ENCODE results near the gene GSK3B.
A peak's percentile ranks its signal among the peaks of the same experiment; 100 is the strongest.

GSK3B gene

DNA sequence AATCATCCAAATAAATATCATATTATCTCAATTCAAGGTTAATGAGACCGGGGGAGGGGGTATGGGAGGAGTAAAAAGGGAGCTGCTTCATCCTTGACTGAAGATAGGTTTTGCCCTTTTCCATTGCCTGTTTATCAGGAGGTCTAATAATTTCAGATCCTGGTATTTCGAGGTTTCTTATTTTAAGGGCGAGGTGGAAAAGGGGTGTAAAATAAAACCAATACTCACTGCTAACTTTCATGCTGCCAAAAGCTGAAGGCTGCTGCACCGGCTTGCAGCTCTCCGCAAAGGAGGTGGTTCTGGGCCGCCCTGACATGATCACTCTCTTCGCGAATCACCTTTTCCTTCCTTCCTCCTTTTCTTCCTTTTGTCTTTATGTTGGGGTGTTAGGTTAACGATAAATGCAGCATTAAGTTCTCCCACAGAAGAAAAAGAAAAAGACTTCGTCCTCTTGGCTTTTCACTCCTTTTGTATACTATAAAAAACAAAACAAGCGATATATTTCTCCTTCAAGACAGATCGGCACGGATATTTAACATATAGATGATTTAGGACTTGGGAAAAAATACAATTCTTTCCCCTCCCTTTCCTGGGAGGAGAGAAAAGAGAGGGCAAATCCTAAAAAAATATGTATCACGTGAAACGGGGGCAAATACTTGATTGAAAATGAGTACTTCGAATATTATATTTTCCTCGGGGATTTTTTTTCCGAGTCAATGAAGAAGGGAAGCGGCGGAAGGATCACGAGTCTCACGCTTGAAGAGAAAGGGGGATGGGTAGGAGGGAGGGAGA lies 932 bp downstream of the GSK3B start:
- Histone ChIP-seq H3K36me3 (no peaks in the 10 kb centered on the region), H3K4me1 (no peaks in the 10 kb centered on the region), H3K9me3 (no peaks in the 10 kb centered on the region), H3K4me3 (ENCODE audit: low read depth, low read length) (peak overlapping the region; percentile 94), H3K27me3 (no peaks in the 10 kb centered on the region)
- peak; percentile 26 for DNase-seq
- TF ChIP-seq, protein P1, sequence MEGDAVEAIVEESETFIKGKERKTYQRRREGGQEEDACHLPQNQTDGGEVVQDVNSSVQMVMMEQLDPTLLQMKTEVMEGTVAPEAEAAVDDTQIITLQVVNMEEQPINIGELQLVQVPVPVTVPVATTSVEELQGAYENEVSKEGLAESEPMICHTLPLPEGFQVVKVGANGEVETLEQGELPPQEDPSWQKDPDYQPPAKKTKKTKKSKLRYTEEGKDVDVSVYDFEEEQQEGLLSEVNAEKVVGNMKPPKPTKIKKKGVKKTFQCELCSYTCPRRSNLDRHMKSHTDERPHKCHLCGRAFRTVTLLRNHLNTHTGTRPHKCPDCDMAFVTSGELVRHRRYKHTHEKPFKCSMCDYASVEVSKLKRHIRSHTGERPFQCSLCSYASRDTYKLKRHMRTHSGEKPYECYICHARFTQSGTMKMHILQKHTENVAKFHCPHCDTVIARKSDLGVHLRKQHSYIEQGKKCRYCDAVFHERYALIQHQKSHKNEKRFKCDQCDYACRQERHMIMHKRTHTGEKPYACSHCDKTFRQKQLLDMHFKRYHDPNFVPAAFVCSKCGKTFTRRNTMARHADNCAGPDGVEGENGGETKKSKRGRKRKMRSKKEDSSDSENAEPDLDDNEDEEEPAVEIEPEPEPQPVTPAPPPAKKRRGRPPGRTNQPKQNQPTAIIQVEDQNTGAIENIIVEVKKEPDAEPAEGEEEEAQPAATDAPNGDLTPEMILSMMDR (IDR thresholded peaks at IDR 0.05; ENCODE audit: low read depth, low read length), result no peak

DNA sequence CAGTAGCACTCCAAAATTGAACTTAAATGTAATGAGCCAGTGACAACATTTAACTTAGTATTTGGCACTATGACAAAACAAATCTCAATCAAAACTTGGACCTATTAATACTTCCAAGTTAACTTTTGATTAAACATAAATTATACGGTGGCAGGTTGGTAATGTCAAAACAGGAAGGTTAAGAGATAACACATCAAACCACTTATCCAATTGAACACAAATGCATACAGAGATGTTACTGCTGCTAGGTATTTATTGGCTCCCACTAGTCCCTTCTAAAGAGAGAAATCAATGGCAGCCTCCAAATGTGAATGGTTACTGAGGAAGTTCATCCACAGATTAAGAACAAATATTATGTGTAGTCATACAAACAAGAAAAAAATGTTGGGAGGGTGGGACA lies 1.8 kb downstream of the GSK3B start:
- Histone ChIP-seq H3K27me3 (no peaks in the 10 kb centered on the region), H3K9me3 (no peaks in the 10 kb centered on the region), H3K36me3 (no peaks in the 10 kb centered on the region), H3K4me3 (ENCODE audit: low read depth, low read length) (peak overlapping the region; percentile 94), H3K4me1 (no peaks in the 10 kb centered on the region)
- TF ChIP-seq, protein P1 (IDR thresholded peaks at IDR 0.05; ENCODE audit: low read depth, low read length), result no peak
- no peak for DNase-seq

DNA sequence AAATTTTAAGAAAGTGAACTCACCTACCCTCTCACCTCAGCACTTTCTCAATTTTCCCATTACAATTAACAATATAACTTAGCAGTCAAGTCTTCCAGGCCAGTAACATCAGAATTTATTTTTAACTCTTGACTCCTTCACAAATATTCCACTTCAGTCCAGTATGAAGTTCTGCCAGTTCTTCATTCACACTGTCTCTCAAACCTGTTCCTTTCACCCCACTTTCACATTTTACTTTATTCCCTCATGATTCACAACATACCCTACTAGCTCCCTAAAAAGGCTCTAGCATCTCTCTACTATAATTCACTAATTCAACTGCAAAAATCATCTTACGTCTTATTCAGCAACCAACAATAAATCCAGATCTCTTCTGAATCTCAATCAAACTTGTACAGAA lies 3.8 kb downstream of the GSK3B start:
- Histone ChIP-seq H3K27me3 (no peaks in the 10 kb centered on the region), H3K4me1 (no peaks in the 10 kb centered on the region), H3K36me3 (no peaks in the 10 kb centered on the region; the same call in 1 of the 2 replicates), H3K4me3 (ENCODE audit: low read depth, low read length) (peak overlapping the region; percentile 94), H3K9me3 (no peaks in the 10 kb centered on the region)
- no peak for DNase-seq
- TF ChIP-seq, protein P1 (IDR thresholded peaks at IDR 0.05; ENCODE audit: low read depth, low read length), result no peak

DNA sequence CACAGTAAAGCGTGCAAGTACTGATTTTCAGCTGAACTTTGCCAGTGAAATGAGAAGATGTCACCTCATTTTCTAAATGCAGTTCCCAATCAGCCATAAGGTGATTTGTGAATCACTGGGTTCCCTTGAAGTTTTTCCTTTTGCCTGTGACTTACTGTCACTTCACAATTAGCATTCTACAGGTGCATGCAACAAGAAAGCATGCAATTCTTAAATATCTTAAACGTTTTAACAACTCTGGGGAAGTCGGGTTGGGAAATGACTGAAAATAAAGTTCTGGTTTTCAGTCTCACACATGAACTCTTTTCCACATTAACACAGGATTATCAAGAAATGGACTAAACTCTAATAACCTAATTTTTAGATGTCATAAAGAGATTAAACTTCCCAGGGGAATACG lies 5.2 kb downstream of the GSK3B start:
- TF ChIP-seq, protein P1 (IDR thresholded peaks at IDR 0.05; ENCODE audit: low read depth, low read length), result no peak
- no peak overlapping the region for H3K4me3 ChIP-seq (ENCODE audit: low read depth, low read length)

DNA sequence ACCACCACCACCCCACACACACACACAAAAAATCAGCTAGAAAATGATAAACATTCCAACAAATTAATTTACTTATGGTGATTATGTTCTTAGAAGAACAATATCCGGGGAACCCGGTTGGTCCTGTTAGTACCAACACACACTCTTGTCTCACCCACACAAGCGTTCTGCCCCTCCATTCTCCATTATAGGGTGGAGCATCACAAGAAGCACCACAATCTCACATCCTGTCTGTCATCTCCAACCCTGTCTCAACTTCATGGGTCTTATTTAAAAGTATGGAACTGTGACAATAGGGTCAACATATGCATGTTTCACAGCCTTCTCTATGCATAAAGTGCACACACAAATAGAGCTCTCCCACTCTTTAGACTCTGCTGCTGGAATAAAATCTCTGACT lies 5.6 kb downstream of the GSK3B start:
- H3K4me3 ChIP-seq (ENCODE audit: low read depth, low read length), result no peak overlapping the region
- TF ChIP-seq, protein P1 (IDR thresholded peaks at IDR 0.05; ENCODE audit: low read depth, low read length), result no peak
- no peaks in the 10 kb centered on the region for H3K9me3 ChIP-seq
- no peaks in the 10 kb centered on the region for H3K27me3 ChIP-seq
- no peaks in the 10 kb centered on the region for H3K4me1 ChIP-seq
- no peak for DNase-seq
- H3K36me3 ChIP-seq, result no peaks in the 10 kb centered on the region; the same call in 1 of the 2 replicates

More for the DNA sequence above, 5.2 kb downstream of the GSK3B start:
- H3K9me3 ChIP-seq, result no peaks in the 10 kb centered on the region
- no peaks in the 10 kb centered on the region; the same call in 1 of the 2 replicates for H3K36me3 ChIP-seq
- H3K4me1 ChIP-seq, result no peaks in the 10 kb centered on the region
- H3K27me3 ChIP-seq, result no peaks in the 10 kb centered on the region
- DNase-seq, result no peak

DNA sequence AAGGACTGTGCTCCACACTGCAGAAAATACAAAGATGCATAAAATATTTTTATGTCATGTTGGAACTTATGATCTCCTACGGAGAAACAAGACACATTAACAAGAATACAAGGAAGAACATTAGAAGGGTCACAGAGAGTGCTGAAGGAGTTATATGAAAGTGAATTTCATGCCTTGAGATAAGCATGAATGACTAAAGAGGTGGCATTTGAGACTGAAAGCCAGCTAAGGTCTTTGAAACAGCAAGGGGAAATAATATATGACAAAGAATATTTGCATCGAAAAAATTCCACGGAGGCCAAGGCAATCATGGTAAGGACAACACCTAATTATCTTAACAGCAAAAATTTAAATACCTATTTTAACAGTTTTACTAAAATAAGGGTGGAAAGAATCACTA lies 12.5 kb downstream of the GSK3B start:
- Histone ChIP-seq H3K27me3 (no peaks in the 10 kb centered on the region), H3K4me1 (no peaks in the 10 kb centered on the region), H3K9me3 (no peaks in the 10 kb centered on the region), H3K4me3 (ENCODE audit: low read depth, low read length) (no peak overlapping the region), H3K36me3 (no peaks in the 10 kb centered on the region; the same call in 1 of the 2 replicates)
- TF ChIP-seq, protein P1 (IDR thresholded peaks at IDR 0.05; ENCODE audit: low read depth, low read length), result no peak
- DNase-seq, result no peak

All from BE2C (cell line).